ENCODE data around the gene FIGNL2. TPM values are rescaled to one million over a fixed set of nuclear protein-coding genes. Genes with fewer than 3 reads are reported as not detected.

FIGNL2 gene
- total RNA-seq, 3 donors from 2014 or later, result 0.16 to 1.3 (median 0.29) TPM

DNA sequence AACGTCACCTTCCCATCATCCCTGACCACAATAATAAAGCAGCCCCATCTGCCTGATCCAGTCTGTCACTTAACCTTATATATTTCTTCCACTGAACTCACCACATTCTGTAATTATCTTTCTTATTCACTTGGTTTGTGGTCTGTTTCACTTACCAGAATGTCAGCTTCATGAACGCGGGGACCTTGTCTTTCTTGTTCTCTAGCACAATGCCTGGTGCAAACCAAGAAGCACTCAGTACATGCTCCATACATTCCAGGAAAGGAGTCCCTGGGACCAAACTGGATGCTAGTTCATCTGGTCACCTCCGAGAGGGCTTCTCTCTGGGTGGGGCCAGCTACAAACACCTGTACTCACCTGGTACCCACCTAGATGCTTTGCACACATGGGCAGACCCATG is 22.0 kb upstream of the FIGNL2 start:
- DNase-seq (ENCODE audit: low spot score in 2 of 2), result no peak
- no peaks in the 10 kb centered on the region for H3K9me3 ChIP-seq
- H3K4me1 ChIP-seq, result no peaks in the 10 kb centered on the region
- intact Hi-C loops (cut with DNase I; ENCODE audit: low total_unique reads), result no loop called here
- no peaks in the 10 kb centered on the region for H3K27me3 ChIP-seq
- TF ChIP-seq, protein P1, sequence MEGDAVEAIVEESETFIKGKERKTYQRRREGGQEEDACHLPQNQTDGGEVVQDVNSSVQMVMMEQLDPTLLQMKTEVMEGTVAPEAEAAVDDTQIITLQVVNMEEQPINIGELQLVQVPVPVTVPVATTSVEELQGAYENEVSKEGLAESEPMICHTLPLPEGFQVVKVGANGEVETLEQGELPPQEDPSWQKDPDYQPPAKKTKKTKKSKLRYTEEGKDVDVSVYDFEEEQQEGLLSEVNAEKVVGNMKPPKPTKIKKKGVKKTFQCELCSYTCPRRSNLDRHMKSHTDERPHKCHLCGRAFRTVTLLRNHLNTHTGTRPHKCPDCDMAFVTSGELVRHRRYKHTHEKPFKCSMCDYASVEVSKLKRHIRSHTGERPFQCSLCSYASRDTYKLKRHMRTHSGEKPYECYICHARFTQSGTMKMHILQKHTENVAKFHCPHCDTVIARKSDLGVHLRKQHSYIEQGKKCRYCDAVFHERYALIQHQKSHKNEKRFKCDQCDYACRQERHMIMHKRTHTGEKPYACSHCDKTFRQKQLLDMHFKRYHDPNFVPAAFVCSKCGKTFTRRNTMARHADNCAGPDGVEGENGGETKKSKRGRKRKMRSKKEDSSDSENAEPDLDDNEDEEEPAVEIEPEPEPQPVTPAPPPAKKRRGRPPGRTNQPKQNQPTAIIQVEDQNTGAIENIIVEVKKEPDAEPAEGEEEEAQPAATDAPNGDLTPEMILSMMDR (IDR thresholded peaks at IDR 0.05), result no peak
- TF ChIP-seq POLR2AphosphoS5 (IDR thresholded peaks at IDR 0.05), result no peak
- no peak for TF ChIP-seq POLR2A (IDR thresholded peaks at IDR 0.05)
- H3K4me3 ChIP-seq, result no peak overlapping the region
- H3K36me3 ChIP-seq, result no peaks in the 10 kb centered on the region
- H3K27ac ChIP-seq, result peak overlapping the region in 1 of 2 donors; percentile 76

DNA sequence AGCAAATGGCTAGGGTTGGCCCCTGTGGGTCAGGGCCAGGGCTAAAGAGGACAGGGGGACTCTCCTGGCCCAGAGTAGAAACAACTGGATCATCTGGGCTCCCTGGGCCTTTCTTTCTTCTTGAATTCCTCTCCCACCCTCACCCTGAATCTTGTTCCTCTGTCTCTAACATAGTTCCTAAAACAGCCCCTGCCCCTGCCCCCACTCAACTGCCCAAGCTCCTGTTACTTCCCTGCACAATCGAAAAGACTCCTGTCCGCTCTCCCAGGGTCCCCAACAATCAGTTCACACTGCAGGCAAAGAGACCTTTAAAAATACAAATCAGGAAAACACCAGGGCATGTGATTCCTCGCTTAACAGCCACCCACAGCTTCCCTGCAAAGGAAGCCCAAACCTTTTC is 21.4 kb upstream of the FIGNL2 start:
- Histone ChIP-seq H3K27ac (peak overlapping the region; percentile 60 to 76), H3K9me3 (no peaks in the 10 kb centered on the region), H3K4me3 (peak overlapping the region in 2 of 3 donors; percentile 60 to 70), H3K36me3 (no peaks in the 10 kb centered on the region), H3K27me3 (no peaks in the 10 kb centered on the region), H3K4me1 (no peaks in the 10 kb centered on the region)
- intact Hi-C loops (cut with DNase I; ENCODE audit: low total_unique reads), result no loop called here
- no peak for DNase-seq (ENCODE audit: low spot score in 2 of 2)
- TF ChIP-seq, protein P1 (IDR thresholded peaks at IDR 0.05), result no peak
- no peak for TF ChIP-seq POLR2AphosphoS5 (IDR thresholded peaks at IDR 0.05)
- no peak for TF ChIP-seq POLR2A (IDR thresholded peaks at IDR 0.05)

DNA sequence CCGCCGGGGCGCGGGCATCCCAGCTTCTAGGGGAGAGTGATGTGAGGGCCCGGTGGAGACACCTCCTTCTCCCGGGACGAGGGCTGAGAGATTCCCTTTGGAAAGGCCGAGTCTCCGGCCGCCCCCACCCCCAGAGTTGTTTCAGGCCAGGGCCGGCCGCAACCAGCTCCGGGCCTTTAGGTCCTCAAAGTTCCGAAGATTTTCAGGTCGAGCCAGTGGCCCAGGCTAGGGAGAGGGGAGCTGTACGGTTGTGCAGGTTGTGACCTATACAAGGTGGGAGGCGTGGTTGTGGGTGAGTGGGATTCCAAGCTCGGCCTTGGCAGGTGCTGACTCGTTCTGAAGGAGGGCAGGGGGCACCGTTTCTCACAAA is 21.0 kb upstream of the FIGNL2 start:
- DNase-seq (ENCODE audit: low spot score in 2 of 2), result no peak
- TF ChIP-seq POLR2A (IDR thresholded peaks at IDR 0.05) (no peak), POLR2AphosphoS5 (IDR thresholded peaks at IDR 0.05) (no peak)
- TF ChIP-seq, protein P1 (IDR thresholded peaks at IDR 0.05), result no peak
- Histone ChIP-seq H3K36me3 (no peaks in the 10 kb centered on the region), H3K4me3 (peak overlapping the region; percentile 35 to 70 (median 60)), H3K27me3 (no peaks in the 10 kb centered on the region), H3K9me3 (no peaks in the 10 kb centered on the region), H3K4me1 (no peaks in the 10 kb centered on the region), H3K27ac (peak overlapping the region; percentile 60 to 76)
- intact Hi-C loops (cut with DNase I; ENCODE audit: low total_unique reads), result no loop called here

DNA sequence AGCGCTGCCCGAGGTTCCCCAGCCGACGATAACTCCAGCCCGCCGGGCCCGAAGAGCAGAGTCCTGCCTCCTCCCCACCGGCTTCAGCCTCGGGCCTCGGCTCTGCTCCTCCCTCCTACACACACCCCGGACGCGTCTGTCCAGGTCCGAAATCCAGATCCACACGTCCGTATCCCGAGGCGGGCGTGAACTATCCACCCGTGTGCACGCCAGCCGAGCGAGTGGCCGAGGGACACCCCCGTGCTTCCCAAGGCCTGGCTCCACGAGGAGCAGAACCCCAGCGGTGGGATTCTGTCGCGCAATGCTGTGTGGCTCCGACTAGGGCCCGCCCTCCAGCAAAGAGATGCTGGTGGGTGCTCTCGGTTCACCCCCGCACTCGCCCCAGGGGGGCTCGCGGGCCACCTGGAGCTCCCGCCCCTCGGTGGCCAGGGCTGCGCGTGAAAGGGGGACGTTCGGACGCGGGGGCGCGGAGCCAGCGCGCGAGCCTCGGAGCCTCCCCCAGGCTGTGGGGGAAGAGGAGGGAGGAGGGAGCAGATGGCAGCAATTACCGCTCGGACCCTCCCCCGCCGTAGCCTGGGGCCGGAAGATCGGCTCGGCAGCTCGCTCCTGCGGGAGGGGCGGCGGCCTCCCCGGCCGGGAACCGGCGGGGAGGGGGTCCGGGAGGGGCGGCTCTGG is 20.4 kb upstream of the FIGNL2 start:
- Histone ChIP-seq H3K27me3 (no peaks in the 10 kb centered on the region), H3K27ac (peak overlapping the region; percentile 60 to 76), H3K9me3 (no peaks in the 10 kb centered on the region), H3K4me1 (no peaks in the 10 kb centered on the region), H3K36me3 (no peaks in the 10 kb centered on the region), H3K4me3 (peak overlapping the region; percentile 35 to 70 (median 60))
- TF ChIP-seq POLR2AphosphoS5 (IDR thresholded peaks at IDR 0.05) (no peak), POLR2A (IDR thresholded peaks at IDR 0.05) (no peak)
- TF ChIP-seq, protein P1 (IDR thresholded peaks at IDR 0.05), result no peak
- intact Hi-C loops (cut with DNase I; ENCODE audit: low total_unique reads), result no loop called here
- DNase-seq (ENCODE audit: low spot score in 2 of 2), result no peak

DNA sequence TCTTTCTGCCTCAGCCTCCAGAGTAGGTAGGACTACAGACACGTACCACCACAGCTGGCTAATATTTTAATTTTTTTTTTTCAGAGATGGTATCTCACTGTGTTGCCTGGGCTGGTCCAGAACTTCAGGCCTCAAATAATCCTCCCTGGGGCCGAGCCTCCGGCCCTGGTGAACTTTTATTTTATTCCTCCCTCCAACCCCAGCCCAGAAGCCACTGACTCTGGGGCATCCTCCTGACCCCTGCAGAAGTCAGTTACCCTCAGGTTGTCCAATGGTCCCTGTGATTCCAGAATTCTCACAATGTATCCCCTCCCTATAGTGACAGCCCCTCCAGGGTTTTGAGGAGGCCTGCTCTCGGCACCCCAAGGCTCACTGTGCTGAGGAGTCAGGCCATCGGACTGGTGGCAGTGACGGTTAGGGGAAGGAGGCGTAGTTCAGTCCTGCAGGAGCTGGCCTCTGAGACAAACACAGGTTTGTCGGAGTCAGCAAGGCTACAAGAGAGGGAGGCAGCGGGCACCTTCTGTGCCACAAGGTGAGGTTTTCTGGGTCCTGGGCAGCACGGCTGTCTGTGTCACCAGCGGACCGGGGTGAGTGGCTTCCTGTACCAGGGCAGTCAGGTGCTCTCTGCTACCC is 19.4 kb upstream of the FIGNL2 start:
- no peak for DNase-seq (ENCODE audit: low spot score in 2 of 2)
- H3K4me3 ChIP-seq, result no peak overlapping the region
- TF ChIP-seq, protein P1 (IDR thresholded peaks at IDR 0.05), result no peak
- TF ChIP-seq POLR2AphosphoS5 (IDR thresholded peaks at IDR 0.05), result no peak
- TF ChIP-seq POLR2A (IDR thresholded peaks at IDR 0.05), result no peak
- H3K4me1 ChIP-seq, result no peaks in the 10 kb centered on the region
- intact Hi-C loops (cut with DNase I; ENCODE audit: low total_unique reads), result no loop called here
- no peak overlapping the region for H3K27ac ChIP-seq
- no peaks in the 10 kb centered on the region for H3K27me3 ChIP-seq
- H3K9me3 ChIP-seq, result no peaks in the 10 kb centered on the region
- H3K36me3 ChIP-seq, result no peaks in the 10 kb centered on the region

Data from breast epithelium (tissue), 4 donors.